GM04504 (cell line): ENCODE results near the gene CBR4.
"Not testable (repeated sequence)": the region's sequence is repeated elsewhere in the genome, so short reads cannot be mapped to it uniquely, and the experiment has no call there.

Experiments
- DNase-seq: peaks from one replicate; pipeline ENCODE4 v3.0.0-alpha.2; 2012; ENCODE audit warnings: low read depth

The CBR4 gene

DNA sequence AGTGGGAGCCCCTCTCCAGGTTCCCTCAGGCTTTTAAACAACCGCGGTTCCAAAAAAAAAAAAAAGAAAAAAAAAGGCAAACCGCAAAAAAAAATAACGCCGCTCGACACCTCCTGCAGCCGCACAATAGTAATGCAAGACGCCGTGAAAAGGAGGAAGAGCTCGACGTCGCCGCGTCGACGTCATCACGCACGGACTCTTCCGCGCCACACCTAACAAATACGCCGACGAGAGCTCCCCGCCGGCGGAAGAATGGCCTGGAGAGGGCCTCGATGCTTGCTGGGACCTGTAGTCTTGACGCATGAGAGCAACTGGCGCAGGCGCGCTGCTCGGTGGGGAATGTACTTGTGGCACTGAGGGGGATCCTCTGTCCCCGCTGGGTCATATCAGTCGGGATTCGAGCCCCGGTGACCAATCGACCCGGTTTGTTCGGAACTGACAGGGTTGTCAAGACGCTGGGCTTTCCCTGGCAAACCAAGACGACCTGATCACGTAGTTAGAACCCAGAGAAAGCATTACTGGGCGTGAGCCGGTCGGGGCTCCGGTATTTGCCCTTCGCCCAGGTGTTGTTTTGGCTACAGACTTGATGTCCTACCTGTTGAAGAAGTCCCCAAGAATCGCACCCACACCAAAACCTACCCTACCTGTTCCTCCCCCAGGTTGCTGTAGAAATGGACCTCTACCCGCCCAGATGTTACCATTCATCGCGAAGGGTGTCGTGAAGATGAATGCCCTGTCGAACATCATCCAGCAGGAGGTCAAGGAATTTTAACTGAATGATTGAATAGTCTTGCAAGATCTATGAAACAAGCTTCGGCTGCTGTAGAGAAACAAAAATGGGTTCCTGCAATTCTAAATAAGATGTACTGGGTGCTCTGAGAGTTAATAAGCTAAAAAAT lies at the start of gene CBR4:
Gene CBR4 (minus strand): TSS at position 131 of the 899 bp plus-strand sequence. CDS start 166 bp downstream, outside the sequence.
- DNase-seq = peak; percentile 97

DNA sequence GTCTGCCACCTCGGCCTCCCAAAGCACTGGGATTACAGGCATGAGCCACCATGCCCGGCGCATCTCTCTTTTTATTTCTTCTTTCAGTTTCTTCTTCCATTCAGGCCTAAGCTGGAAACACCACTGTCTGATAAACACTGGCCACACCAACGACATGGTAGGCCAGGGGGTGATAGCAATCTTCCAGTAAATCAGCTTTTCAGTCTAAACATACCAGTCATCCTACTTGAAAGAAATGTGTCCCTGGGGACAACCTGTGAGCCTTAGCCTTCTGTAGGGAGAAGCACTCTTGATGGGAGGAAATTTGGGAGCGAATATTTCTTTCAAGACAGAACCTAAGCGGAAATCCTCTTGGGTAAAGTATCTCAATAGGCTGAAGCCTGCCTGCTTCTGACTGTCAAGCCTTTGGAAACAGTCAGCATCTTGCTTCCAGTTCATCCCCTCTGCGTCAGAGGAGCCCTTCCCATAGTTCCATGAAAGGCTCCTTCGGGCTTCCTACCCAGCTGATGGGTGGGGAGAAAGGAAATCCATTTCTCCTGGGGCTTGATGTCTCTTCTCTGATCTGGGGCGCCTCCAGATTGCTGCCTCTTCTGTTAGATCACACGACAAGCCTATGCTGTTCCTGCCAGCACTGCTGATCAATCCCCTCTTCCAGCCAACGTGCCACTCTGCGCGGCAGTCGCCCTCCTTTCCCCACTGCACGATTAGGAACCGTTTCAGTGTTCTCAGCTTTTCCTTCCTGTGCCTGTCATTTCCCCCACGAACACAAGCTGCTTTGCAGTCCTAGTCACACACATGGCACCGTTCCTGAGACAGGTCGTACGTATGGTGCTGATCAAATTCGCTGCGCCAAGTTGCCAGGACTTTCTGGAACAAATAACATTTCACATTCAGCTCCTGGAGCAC lies 49.5 kb upstream of the CBR4 start:
- no peak for DNase-seq

- no peak for DNase-seq
These were observed 48.3 kb upstream of the CBR4 start for GRCh38 chr4:169058312-169058711.

GRCh38 chr4:169054879-169055278 lies 44.8 kb upstream of the CBR4 start:
- no peak for DNase-seq

- DNase-seq = no peak
These were observed 42.5 kb upstream of the CBR4 start for GRCh38 chr4:169052594-169052945.

DNA sequence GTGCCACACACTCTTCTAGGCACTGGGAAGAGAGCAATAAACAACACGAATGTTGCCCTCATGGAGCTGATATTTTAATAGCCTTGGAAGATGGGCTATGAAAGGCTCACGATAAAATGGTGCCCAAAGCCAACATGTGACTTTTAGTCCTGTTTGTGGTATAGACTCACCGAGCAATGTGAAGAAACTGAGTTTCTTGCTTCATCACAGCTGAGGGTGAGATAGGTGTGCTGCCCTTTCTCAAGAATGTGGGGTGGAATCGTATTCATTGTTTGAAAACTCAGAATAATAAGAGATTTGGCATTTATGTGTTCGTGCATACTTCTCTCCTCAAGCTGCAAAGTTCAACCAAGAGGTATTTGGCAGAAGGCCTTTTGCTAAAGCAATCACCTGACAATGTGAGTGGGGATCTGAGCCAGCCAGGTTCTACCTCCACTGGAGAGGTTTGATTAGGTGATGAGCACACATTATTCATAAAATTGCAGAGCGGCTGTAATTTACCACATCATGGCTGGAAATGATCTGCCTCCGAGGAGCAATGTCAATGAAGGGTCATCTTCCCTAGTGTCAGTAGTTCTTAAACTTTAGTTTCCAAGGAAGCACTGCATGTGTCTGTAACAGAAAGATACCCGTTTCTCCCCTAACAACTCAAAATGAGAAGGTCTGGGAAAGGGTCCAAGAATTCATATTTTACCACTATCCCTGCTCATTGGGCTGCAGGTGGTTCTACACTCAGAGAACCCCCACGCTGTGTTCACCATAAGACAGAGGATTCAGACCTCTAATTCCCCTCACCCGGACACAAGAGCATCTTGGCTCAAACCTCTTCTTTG lies 41.9 kb upstream of the CBR4 start:
- no peak for DNase-seq

DNA sequence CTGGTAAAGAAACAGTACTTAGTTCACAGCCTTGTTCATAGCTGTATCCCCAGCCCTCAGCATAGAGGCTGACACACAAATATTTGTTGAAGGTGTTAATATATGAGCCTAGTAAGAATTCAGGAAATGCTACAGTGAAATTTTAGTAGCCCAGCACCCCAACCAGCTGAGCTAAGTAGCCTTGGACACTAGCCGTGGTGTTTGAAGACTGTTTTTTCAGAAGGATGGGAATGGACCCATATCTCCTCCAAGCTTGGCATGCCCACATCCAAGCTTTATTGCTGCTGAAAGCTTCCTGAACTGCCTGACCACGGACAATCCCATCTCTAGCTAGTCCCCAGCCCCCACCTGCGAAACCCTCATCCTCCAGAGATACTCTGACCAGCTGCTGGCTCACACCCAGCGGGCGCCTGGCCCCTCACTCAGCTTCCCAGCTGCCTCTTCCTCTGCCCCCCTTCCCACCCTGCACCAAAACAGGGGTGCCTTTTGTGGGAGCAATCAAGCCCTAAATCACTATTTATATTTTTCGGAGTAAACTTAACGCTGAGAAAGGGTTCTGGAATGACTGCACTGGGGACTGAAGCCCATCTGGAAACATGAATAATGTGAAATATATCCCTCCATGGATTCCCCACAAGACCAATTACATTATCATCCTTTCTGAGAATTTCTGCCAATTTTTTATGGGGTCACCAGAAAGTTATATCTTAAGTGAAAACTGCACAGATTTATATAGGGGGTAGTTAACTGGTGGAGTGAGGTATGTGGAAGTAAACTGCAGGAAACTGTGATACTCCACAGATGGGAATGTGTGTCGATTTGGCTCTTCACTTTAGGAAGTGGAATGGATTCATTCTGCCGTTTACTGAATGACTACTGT lies 41.1 kb upstream of the CBR4 start:
- DNase-seq = no peak

GRCh38 chr4:169050284-169050683 lies 40.2 kb upstream of the CBR4 start:
- DNase-seq = no peak

DNA sequence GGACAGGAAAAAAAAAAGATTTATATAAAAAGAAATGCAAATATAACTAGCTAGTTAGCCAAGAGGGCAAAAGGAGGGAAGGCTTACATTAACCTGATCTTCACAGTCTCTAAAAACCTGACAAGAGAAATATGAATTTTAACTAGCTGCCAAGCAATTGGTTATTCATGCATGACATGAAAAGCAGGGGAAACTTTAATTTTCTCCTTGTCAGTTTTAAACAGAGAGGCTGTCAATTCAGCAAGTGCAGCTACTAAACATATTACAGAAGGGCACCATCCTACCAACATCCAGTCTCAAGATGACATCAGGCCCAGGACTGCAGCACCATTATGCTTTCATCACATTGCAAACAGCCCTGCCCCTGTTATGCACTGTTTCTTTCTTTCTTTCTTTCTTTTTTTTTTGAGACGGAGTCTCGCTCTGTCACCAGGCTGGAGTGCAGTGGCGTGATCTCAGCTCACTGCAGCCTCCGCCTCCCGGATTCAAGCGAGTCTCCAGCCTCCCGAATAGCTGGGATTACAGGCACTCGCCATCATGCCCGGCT lies 38.9 kb upstream of the CBR4 start:
- DNase-seq = no peak

GRCh38 chr4:169047956-169048355 lies 37.9 kb upstream of the CBR4 start:
- no peak for DNase-seq

GRCh38 chr4:169045862-169046584 lies 36.0 kb upstream of the CBR4 start:
- DNase-seq = no peak

DNA sequence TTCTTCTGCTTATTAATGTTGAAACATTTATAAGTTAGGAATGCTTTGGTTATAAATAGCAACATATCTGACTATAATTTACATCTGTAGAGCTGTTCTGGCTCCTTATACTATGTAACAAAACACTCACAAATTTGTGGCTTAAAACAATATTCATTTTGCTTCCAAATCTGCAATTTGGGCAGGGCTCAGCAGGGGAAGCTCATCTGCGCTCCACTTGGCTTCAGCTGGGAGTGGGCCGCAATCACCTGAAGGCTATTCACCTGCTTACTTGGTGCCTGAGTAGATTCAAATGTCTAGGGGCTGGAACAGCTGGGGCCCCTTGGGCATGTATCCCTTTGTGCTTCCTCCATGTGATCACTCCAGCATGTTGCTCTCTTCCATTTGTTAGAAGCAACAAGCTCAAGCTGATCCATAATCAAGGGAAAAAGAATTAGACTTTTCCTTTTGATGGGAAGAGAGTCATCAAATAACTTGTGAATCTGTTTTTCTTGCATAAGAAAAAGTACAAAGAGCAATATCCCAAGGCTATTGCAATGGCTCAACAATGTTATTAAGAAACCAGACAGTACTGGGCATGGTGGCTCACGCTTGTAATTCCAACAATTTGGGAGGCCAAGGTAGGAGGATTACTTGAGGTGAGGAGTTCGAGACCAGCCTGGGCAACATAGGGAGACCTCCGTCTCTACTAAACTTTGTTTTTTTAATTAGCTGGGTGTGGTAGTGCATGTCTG lies 34.8 kb upstream of the CBR4 start:
- no peak for DNase-seq

DNA sequence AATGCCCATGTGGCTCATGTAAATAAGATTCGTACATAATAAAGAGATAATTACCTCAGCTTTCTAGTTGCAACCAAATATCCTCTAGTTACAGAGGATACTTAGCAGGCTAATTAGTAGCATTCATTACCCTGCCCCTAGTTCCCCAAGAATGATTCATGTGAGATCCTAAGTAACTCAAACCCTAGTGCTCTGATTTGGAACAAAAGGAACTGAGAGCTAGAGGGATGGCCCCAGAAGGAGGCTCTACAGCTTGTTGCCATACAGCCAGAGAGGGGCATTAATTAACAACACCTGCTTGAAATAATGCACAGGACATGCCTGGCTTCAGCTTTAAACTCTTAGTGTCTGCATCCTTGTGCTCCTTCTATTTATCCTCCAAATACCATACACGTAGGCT lies 32.6 kb upstream of the CBR4 start:
- DNase-seq = no peak

DNA sequence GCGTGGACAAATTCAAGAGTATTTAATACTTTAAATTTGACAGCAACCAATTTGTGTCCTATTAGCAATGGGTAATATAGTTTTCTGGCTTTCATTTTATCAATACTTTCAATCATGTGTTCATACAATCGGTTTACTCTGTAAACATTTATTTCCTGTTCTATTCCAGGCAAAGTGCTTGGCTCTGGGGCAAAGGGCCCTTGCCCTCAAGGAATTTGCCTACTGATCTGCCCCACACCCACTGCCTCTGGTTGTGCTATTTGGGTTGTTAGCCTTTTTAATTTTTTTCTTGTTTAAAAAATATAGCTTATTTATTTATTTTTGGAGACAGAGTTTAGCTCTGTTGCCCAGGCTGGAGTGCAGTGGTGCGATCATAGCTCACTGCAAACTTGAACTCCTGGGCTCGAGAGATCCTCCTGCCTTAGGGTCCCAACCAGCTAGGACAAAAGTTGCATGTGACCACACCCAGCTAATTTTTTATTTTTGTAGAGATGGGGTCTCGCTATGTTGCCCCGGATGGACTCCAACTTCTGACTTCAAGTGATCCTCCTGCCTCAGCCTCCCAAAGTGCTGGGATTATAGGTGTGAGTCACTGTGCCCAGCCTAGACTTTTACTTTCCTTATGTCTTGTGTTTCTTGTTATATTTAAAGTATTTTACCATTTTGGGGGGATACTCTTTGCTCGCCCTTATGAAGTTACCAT lies 30.7 kb upstream of the CBR4 start:
- no peak for DNase-seq

DNA sequence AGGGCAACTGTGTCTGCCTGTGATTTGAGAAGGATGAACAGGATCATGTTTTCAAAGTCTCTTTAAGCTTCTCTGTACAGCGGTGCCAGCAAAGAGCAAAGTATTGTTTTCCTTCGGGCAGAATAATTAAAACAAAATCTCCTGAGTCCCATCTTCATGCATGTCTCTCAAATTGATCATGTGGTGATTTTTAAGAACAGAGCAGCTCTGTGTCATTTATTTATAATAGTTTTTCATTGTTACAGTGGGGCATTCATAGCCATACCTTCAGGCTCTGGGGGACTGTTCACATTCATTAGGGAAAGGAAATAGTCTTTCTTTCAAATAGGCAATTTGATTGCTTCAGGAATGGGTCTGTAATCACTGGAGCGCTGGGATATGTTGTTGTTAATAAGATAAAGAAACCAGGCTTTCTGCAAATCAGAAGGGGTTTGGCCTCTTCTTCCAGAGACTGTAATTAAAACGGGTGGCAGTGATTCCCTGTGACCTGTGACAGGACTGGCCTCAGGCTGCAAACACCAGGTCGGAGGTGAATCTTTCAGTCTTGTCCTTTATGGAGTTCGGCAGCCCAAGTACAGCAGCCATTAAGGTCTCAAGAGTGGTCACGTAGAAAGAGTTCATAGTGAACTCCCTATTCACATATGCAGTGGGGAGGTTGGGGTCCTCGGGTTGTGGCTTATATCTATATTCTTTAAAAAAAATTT lies 29.3 kb upstream of the CBR4 start:
- no peak for DNase-seq

DNA sequence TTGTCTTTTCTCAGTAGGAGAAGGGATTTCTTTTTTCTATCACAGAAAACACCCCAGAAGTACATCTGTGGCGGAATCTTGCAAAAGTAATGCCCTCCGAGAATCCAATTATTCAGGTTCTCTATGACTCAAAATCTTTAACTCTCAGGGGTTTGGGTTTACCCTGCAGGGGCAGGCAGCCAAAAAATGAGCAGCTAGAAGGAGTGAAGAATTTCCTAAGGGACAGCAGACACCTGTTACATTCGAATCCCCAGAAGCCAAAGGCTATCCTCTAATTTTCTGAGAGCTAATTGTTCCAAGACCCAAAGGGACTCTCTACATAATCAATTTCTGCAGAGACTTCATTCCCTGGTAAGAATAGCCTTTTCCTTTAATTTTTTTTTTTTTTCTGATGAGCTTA lies 27.5 kb upstream of the CBR4 start:
- no peak for DNase-seq

- not testable (repeated sequence) for DNase-seq
These were observed 26.0 kb upstream of the CBR4 start for GRCh38 chr4:169035871-169036620.
